GM08714 (cell line): ENCODE results near the gene PRKD1.
"Not testable (repeated sequence)": the region's sequence is repeated elsewhere in the genome, so short reads cannot be mapped to it uniquely, and the experiment has no call there.

Source experiments
- H3K4me3 ChIP-seq: fragments of 200-500 bp; sonication (Bioruptor generic); 2 replicates; pipeline ENCODE4 v1.5.1; 2014; ENCODE audit warnings: mild to moderate bottlenecking, low read length, inconsistent platforms
- ZNF274 ChIP-seq: IDR thresholded peaks from 2 replicates; pipeline ENCODE4 v1.6.1; 2012; ENCODE audit warnings: mild to moderate bottlenecking, low read depth, low read length

PRKD1 gene

GRCh38 chr14:29738056-29738455 lies 189.6 kb downstream of the PRKD1 start:
- TF ChIP-seq ZNF274 = no peak
- H3K4me3 ChIP-seq = no peak overlapping the region

GRCh38 chr14:29735459-29735858 lies 192.2 kb downstream of the PRKD1 start:
- H3K4me3 ChIP-seq = no peak overlapping the region
- no peak for TF ChIP-seq ZNF274

GRCh38 chr14:29734732-29735131 lies 192.9 kb downstream of the PRKD1 start:
- TF ChIP-seq ZNF274 = no peak

GRCh38 chr14:29726560-29727331 lies 200.9 kb downstream of the PRKD1 start:
- H3K4me3 ChIP-seq = not testable (repeated sequence)

More at GRCh38 chr14:29734732-29735131, 192.9 kb downstream of the PRKD1 start:
- no peak overlapping the region for H3K4me3 ChIP-seq

- TF ChIP-seq ZNF274 = no peak
- H3K4me3 ChIP-seq = no peak overlapping the region
Measured at GRCh38 chr14:29724991-29725390, 202.7 kb downstream of the PRKD1 start.

- TF ChIP-seq ZNF274 = no peak
- no peak overlapping the region for H3K4me3 ChIP-seq
Measured at GRCh38 chr14:29722831-29723230, 204.8 kb downstream of the PRKD1 start.

GRCh38 chr14:29721586-29721985 lies 206.1 kb downstream of the PRKD1 start:
- no peak overlapping the region for H3K4me3 ChIP-seq
- no peak for TF ChIP-seq ZNF274

- no peak overlapping the region for H3K4me3 ChIP-seq
- no peak for TF ChIP-seq ZNF274
Measured at GRCh38 chr14:29717901-29718300, 209.7 kb downstream of the PRKD1 start.

- no peak overlapping the region for H3K4me3 ChIP-seq
- no peak for TF ChIP-seq ZNF274
Measured at GRCh38 chr14:29716150-29716549, 211.5 kb downstream of the PRKD1 start.

- H3K4me3 ChIP-seq = no peak overlapping the region
- TF ChIP-seq ZNF274 = no peak
Measured at GRCh38 chr14:29712601-29713000, 215.0 kb downstream of the PRKD1 start.

GRCh38 chr14:29710015-29710414 lies 217.6 kb downstream of the PRKD1 start:
- no peak for TF ChIP-seq ZNF274
- no peak overlapping the region for H3K4me3 ChIP-seq

GRCh38 chr14:29709490-29709889 lies 218.2 kb downstream of the PRKD1 start:
- no peak overlapping the region for H3K4me3 ChIP-seq
- no peak for TF ChIP-seq ZNF274

- H3K4me3 ChIP-seq = no peak overlapping the region
- TF ChIP-seq ZNF274 = no peak
Measured at GRCh38 chr14:29706700-29707099, 220.9 kb downstream of the PRKD1 start.

- no peak overlapping the region for H3K4me3 ChIP-seq
- no peak for TF ChIP-seq ZNF274
Measured at GRCh38 chr14:29705801-29706200, 221.8 kb downstream of the PRKD1 start.

- not testable (repeated sequence) for H3K4me3 ChIP-seq
Measured at GRCh38 chr14:29689597-29689996, 238.1 kb downstream of the PRKD1 start.

GRCh38 chr14:29687866-29688265 lies 239.8 kb downstream of the PRKD1 start:
- no peak for TF ChIP-seq ZNF274
- H3K4me3 ChIP-seq = no peak overlapping the region
